ENCODE data around the gene ASIC2. TPM values are rescaled to one million over a fixed set of nuclear protein-coding genes. Genes with fewer than 3 reads are reported as not detected.

Gene ASIC2
- total and polyA plus RNA-seq, 9 of the 15 experiments (the other 6 are each of a cell fraction or from before 2014, with no cell fraction given), result not detected

- no peak for TF ChIP-seq AFF1 (IDR thresholded peaks at IDR 0.05; ENCODE audit: low read depth in 1 of 2, partially characterized antibody in 2 of 2)
- TF ChIP-seq ZNF780A (CRISPR knock-in tag; IDR thresholded peaks at IDR 0.05), result no peak
Measured at GRCh38 chr17:33116021-33116551, 177.0 kb downstream of the ASIC2 start (continued).

- BruUV-seq (replicated peaks), result no TSS peak
- 0% methylated on average over 5 of the region's 5 CpGs for WGBS (ENCODE audit: insufficient coverage, low coverage, missing lambda C conversion rate)
- no peak overlapping the region for H3K27ac ChIP-seq (ENCODE audit: extremely low read depth, low read depth, low read length)
- no peaks in the 10 kb centered on the region for H3K9me1 ChIP-seq (ENCODE audit: control insufficient read depth, insufficient read depth, low read length)
- ChIA-PET POLR2A (interaction anchor here (0.7 kb wide), 2 partner anchors 394 to 518 kb away, joined by 3 to 4 read pairs; no protein-coding TSS in a partner anchor), CTCF (ENCODE audit: low intra/inter-chr PET ratio) (no interaction called here)
- H3K36me3 ChIP-seq (ENCODE audit: control insufficient read depth, insufficient read depth, low read length), result no peaks in the 10 kb centered on the region
- FAIRE-seq, result no peak
- H3K9ac ChIP-seq (ENCODE audit: insufficient read depth in 1 of 2, low read depth in 2 of 2, low read length in 2 of 2), result no peak overlapping the region
- H3K9me3 ChIP-seq (replicated peaks; ENCODE audit: control insufficient read depth, insufficient read depth, low read depth, low read length), result no peaks in the 10 kb centered on the region
- no peaks in the 10 kb centered on the region; the same call in 1 of the 2 replicates for H4K20me1 ChIP-seq (replicated peaks; ENCODE audit: control insufficient read depth, insufficient read depth, low read length)
- no peaks in the 10 kb centered on the region for H3K79me2 ChIP-seq (ENCODE audit: control insufficient read depth, insufficient read depth, low read length)
- H3K4me1 ChIP-seq (replicated peaks in 1 of 2; ENCODE audit: control insufficient read depth in 2 of 2, insufficient read depth in 2 of 2, low read length in 2 of 2), result no peaks in the 10 kb centered on the region
- no peak overlapping the region for H3K4me3 ChIP-seq
- H2AFZ ChIP-seq (ENCODE audit: low read depth, low read length), result no peak overlapping the region
- DNase-seq (ENCODE audit: extremely low read depth in 1 of 4, low spot score in 3 of 4), result no peak
- peaks cover 0 to 21% of the 10 kb centered on the region in 2 experiments; a peak in 1 of 5 replicates for H3K27me3 ChIP-seq (ENCODE audit: control insufficient read depth in 2 of 2, insufficient read depth in 2 of 2, low read length in 2 of 2)
- TF ChIP-seq MEF2A (IDR thresholded peaks at IDR 0.05; ENCODE audit: control insufficient read depth, low read depth, low read length), result no peak
- intact Hi-C loops (cut with micrococcal nuclease), result no loop called here
- in situ Hi-C loops (cut with MboI), result no loop called here
- H3K4me2 ChIP-seq (ENCODE audit: insufficient read depth, low read length), result no peak overlapping the region
- ATAC-seq, result no peak
Measured at GRCh38 chr17:33115366-33115765, 177.7 kb downstream of the ASIC2 start.
